Activated CD8-positive, alpha-beta memory T cell treated with anti-CD3 and anti-CD28 coated beads for 1 hour (primary cell): ENCODE results near the gene PSMD9.

ENCODE experiments used
- DNase-seq, 2 donors: peaks; one replicate each; pipeline ENCODE4 v3.0.0-alpha.2; 2020; ENCODE audit warnings: low read depth in 1 of 2; ENCODE audit errors: extremely low read depth in 1 of 2

The PSMD9 gene

DNA sequence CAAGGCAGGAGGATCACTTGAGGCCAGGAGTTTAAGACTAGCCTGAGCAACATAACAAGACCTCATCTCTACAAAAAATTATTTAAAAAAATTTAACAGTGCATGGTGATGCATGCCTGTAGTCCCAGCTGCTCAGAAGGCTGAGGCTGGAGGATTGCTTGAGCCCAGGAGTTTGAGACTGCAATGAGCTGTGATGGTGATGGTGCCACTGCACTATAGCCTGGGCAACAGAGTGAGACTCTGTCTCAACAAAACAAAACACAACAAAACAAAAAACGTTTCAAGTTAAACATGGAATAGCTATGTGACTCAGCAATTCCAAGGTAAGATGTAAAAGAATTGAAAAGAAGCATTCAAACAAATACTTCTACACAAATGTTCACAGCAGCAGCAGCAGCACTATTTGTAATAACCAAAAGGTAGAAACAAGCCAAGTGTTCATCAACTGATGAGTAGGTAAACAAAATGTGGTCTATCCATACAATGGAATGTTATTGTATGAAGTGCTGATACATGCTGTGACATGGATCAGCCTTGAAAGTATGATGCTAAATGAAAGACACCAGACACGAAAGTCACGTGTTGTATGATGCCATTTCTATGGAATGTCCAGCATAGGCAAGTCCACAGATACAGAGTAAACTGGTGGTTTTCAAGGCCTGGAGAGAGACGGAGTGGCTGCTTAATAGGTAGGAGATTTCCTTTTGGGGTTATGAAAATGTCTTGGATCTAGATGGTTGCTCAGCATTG is 61.2 kb downstream of the PSMD9 start:
- no peak for DNase-seq

DNA sequence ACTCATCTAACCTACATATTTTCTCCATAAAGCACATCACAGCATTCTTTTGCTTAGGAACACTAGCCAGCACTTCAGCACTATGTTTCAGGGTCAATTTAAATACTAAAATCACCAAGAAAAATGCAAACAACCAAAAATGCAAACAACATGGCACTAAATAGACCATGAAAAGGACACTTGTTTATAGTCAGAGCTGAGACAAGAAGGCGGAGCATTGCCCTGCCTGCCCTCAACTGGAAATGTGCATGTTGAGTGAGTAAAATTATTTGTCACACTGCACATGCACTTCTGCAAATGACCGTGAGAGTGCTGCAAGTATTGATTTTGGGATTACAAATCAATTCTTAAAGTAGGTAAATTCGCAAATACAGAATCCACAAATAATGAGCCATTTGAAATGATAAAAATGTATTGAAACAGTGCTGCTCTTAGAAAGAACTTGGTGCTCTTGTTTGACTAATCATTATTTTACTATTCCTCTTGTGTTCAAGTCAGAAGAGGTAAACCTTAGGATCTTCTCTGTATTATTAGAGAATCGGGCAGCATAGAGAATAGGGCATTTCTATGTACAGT is 64.6 kb downstream of the PSMD9 start:
- DNase-seq = no peak

DNA sequence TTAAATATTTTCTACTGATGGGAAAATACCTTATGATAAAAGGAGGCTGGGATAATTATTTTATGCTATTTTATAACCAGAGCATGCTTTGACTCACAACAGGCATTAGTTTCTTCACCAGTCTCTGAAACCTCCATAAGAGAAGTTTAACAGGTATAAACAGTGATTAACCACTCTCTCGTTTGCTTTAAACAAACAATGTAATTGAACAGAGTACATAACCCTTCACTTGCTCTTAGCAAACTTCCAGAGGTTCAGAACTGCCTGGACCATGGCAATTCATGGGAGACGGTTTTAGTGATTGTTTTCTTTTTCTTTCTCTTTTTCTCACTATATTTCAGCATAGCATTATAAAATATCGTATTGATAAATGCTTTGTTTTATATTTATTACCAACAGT is 65.1 kb downstream of the PSMD9 start:
- no peak for DNase-seq

DNA sequence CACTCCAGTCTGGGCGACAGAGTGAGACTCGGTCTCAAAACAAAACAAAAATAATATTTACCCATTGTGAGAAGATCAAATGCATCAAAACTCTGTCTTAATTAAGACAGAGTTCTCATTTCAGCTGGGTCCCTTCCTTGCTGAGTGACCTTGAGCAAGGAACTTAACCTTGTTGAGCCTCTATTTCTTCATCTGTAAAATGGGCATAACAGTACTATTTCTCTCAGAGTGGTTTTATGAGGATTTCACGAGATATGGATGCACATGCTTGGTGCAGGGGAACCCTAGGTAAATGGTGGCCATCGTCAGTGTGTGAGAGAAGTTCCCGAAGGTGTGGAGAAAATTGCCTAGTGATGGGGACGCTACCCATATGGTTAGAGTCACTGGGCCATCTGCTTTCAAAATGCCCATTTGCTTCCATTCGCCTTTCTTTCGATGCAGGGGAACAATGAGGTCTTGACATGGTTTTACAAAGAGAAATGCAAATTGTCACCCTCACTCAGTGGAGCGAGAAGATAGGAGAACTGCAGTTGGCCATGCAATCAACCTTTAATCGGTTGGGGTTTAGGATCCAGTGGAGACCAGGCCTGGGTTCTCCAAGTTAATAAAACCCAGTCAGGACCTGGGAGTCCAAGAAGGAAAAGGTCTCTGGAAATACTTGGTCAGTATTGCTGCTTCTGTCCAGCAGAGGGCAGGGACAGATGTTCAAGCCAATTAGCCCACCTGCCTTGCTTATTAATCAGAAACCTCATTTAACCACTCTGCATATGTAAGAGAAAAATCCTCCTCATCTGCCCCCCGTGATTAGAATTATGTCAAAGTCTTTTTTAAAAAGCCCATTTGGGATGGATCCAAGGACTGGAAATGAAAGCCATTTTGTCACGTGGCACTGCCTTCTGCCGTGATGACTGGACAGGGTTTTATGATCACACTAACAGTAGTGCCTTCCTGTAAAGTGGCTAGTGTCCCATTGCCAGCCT is 67.0 kb downstream of the PSMD9 start:
- no peak for DNase-seq

DNA sequence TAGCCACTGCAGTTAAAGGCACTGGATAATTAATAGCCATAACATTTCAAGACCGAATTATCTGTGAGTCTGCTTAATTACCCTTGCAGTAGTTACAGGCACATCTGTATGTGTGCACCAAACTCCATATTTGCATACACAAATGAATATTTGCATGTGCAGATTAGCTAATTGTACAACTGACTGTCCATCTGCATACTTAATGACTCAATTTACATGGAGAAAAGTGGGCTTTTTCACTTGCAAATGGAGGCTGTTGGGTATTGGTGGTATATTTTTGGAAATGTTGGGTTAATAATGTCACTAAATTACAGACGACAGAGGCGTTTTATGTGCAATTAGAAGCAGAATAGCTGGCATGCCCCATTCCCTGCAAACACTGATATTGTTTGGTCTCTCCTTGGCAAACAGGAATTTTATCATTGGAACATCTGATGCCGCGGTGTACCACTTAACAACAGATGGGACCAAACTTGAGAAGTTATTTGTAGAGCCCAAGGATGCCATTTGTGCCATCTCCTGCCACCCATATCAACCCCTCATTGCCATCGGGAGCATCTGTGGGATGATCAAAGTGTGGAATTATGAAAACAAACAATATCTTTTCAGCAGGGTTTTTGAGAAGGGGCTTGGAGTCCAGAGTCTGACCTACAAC is 69.4 kb downstream of the PSMD9 start:
- no peak for DNase-seq

DNA sequence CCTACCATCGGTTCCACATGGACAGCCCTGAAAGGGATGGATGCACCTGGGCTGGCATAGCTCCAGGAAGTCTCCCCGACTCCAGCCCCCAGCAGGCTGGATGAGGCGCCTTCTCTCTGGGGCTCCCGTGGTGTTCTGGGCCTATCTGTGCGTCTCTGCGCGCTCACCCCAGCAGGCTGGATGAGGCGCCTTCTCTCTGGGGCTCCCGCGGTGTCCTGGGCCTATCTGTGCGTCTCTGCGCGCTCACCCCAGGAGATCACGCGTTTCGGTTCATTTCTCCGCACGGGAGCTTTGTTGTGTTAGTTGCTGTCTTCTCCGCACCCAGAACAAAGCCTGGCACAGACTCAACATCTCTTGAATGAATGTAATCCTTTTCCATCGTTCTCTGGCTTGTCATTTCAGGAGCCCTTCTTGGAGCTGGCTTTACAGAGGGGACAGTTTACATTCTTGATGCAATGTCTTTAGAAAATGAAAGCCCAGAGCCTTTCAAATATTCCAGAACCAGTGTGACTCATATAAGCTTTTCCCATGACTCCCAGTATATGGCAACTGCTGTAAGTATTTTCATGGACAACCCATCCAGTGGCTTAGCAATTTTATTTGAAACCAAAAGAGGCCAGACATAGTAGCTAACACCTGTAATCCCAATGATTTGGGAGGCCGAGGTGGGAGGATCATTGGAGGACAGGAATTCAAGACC is 70.1 kb downstream of the PSMD9 start:
- no peak for DNase-seq

DNA sequence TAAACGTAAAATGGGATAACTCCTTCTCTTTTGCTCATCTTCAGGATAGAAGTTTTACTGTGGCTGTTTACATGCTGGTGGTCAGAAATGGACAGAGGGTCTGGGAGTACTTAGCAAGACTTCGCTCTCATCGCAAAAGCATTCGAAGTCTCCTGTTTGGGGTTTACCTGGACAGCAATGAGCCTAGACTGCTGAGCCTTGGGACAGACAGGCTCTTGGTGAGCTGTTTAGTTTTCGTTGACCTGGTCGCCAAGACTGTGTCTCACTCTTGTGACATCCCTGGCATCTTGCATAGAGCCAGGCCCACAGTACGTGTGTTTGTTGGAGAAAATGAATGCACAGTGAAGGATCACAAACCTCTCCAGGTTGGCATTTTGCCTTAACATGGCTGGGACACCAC is 72.0 kb downstream of the PSMD9 start:
- no peak for DNase-seq

DNA sequence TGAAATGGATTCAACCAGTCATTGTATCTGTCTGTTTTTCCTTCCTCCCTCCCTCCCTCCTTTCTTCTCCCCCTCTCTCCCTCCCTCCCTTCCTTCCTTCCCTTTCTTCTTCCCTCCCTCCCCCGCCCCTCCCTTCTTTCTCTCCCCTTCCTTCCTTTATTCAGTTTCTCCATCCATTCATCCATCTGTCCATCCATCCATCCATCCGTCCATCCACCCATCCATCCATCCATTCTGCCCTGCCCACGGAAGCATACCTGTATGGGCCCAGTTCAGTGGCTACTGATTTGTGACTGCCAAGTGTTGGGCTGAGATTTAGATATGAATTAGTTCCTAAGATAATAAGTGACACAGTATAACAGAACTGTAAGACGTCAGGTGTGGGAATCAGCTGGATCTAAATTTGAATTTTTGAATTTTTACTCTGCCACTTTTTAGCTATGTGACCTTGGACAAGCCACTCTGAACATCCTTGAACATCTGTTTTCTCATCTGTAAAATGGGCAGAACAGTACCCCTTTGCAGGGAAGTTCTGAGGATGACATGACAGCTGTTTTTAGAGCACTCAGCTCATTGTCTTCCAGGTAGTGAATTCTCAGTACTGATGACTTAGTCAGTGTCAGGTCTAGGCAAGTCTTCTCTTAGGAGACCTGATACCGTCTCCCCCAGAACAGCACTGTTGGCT is 72.7 kb downstream of the PSMD9 start:
- no peak for DNase-seq

DNA sequence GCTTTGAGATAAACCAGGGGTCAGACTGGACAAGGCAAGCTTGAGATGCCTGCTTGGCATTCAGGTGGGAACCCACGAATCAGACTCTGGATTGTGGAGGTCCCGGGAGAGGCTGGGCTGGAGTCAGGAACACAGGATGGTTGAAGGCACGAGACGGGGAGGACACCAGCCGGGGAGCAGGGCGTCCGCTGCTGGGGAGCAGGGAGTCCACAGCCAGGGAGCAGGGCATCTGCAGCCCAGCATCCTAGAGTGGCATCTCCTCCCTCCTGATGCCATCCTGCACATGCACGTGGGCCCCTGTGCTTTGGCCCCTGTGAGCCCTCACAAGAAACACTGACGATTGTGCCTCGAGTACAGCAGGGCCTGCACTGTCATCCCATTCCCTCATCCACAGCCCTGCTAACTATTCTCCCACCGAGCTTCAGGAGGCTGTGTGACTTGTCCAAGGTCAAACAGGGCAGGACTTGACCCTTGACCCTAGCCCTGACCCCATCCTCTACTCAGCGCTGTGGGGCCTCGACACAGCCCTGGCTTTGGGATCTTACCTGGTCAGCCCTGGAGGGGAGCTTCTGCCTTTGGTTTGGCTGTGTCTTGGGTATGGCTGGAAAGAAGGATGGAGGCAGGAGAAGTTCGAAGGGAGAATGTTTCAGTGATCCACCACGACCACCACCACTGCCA is 74.9 kb downstream of the PSMD9 start:
- no peak for DNase-seq

DNA sequence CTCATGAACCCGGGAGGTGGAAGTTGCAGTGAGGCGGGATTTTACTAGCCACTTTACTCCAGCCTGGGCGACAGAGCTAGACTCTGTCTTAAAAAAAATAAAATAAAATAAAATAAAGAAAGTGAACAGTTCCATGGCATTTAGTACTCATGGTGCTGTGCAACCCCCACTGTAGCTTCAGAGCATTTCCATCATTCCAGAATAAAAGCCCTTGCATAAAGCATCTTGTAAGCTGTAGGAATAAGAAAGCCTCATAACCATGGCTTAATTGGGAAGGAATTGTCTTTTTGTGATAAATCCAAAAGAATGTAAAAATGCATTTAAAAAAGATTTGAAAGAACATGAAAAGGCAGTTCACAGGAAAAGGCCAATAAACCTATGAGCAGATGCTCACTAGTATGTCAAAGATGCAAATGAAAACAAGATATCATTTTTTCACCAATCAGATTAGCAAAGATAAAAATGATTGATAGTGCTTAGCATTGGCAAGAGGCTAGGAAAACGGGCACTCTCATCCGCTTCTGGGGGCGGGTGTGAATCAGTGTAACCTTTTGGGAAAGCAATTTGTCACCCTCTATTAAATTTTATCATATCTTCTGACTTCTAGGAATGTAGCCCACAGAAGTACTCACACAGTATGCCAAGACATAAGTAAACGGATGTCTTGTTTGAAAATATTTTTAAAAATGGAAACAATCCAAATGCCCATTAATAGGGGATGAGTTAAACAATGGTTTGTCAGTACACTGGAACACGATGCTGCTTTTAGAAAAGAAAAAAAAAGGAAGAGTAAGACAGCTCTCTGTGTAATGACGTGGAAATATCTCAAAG is 76.4 kb downstream of the PSMD9 start:
- DNase-seq = no peak

DNA sequence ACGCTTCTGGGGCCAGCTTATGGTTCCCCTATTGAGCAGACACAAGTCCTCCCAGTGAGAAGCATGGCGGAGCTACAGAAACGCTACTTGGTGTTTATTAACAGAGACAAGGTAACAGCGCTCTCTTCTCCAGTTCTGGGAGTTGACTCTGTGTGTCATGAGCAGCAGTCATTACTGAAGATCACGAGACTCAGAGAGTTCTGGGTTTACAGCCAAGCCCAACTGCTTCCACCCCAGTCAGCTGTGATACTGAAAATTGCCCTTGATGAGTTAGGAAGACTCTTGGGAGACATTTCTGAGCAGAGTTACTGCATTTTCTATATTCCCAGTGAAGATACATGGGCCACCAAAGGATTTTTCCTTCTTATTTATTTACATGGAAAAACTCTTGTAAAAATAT is 78.4 kb downstream of the PSMD9 start:
- no peak for DNase-seq
